ENCODE results near the gene MRPL48. TPM values are rescaled to one million over a fixed set of nuclear protein-coding genes. Genes with fewer than 3 reads are reported as not detected.
"Not testable (repeated sequence)": the region's sequence is repeated elsewhere in the genome, so short reads cannot be mapped to it uniquely, and the experiment has no call there.

MRPL48 gene
- total and polyA plus RNA-seq, 4 donors, result 12.6 to 34.1 (median 20.0) TPM

DNA sequence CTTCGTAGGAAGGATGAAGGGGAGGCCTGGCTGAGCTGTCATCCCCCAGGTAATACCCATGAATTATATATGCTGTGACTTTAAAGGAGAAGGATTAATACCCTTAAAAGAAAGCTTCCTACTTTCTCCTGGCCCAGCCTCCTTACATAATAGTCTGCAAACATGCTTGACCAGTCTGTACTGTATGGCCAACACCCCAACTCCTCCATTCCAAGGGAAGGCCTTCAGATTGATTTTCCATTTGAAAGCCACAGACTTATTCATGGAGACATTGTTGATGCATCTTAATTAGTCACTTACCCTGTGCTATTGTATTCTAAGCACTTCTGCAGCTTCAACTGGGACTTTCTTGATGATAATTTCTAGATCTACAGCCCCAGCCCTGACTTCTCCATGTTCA lies 91.1 kb downstream of the MRPL48 start:
- Histone ChIP-seq H3K27me3 (ENCODE audit: control insufficient read depth in 4 of 4, insufficient read depth in 4 of 4, low read length in 3 of 4) (no peaks in the 10 kb centered on the region), H3K4me1 (ENCODE audit: control insufficient read depth in 4 of 4, insufficient read depth in 4 of 4, low read length in 3 of 4) (peaks cover 2 to 21% (median 12%) of the 10 kb centered on the region in 4 donors), H3K9me3 (ENCODE audit: control insufficient read depth in 4 of 4, low read length in 3 of 4) (no peaks in the 10 kb centered on the region), H3K27ac (ENCODE audit: low read depth in 1 of 2, low read length in 2 of 2) (no peak overlapping the region), H3K36me3 (ENCODE audit: control insufficient read depth in 4 of 4, insufficient read depth in 3 of 4, low read depth in 1 of 4, low read length in 3 of 4) (peaks cover 0 to 9% (median under 1%) of the 10 kb centered on the region in 4 donors), H3K9ac (ENCODE audit: low read depth in 1 of 2, low read length in 2 of 2) (no peak overlapping the region), H3K4me3 (ENCODE audit: low read depth in 1 of 3, low read length in 3 of 3) (no peak overlapping the region)
- TF ChIP-seq FOXA1 (IDR thresholded peaks at IDR 0.05) (no peak), EGR1 (IDR thresholded peaks at IDR 0.05; ENCODE audit: low read depth in 2 of 2) (no peak), SP1 (IDR thresholded peaks at IDR 0.05) (no peak), RXRA (IDR thresholded peaks at IDR 0.05) (no peak), YY1 (IDR thresholded peaks at IDR 0.05) (no peak), HNF4A (conservative IDR thresholded peaks at IDR 0.05) (no peak), CTCF (IDR thresholded peaks at IDR 0.05; ENCODE audit: low read depth, low read length, missing input control) (no peak), GABPA (IDR thresholded peaks at IDR 0.05 in 1 of 2, conservative IDR thresholded peaks at IDR 0.05 in 1 of 2) (no peak), TAF1 (conservative IDR thresholded peaks at IDR 0.05) (no peak), NR2F2 (IDR thresholded peaks at IDR 0.05) (no peak)
- TF ChIP-seq, protein P1, sequence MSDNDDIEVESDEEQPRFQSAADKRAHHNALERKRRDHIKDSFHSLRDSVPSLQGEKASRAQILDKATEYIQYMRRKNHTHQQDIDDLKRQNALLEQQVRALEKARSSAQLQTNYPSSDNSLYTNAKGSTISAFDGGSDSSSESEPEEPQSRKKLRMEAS (IDR thresholded peaks at IDR 0.05), result no peak
- WGBS, result 89% methylated on average over 1 of the region's 1 CpG
- no peak for DNase-seq (ENCODE audit: low spot score)

- not testable (repeated sequence) for H3K27ac ChIP-seq (ENCODE audit: low read depth in 1 of 2, low read length in 2 of 2); DNase-seq (ENCODE audit: low spot score); H3K4me3 ChIP-seq (ENCODE audit: low read depth in 1 of 3, low read length in 3 of 3); H3K27me3 ChIP-seq (ENCODE audit: control insufficient read depth in 4 of 4, insufficient read depth in 4 of 4, low read length in 3 of 4); H3K9me3 ChIP-seq (ENCODE audit: control insufficient read depth in 4 of 4, low read length in 3 of 4); H3K9ac ChIP-seq (ENCODE audit: low read depth in 1 of 2, low read length in 2 of 2)
- 86% methylated on average over 9 of the region's 10 CpGs for WGBS
- H3K4me1 ChIP-seq (ENCODE audit: control insufficient read depth in 4 of 4, insufficient read depth in 4 of 4, low read length in 3 of 4), result peaks cover 0 to 14% (median 9%) of the 10 kb centered on the region in 4 donors
- H3K36me3 ChIP-seq (ENCODE audit: control insufficient read depth in 4 of 4, insufficient read depth in 3 of 4, low read depth in 1 of 4, low read length in 3 of 4), result peaks cover 0 to 12% (median under 1%) of the 10 kb centered on the region in 4 donors
Observed at GRCh38 chr11:73880449-73880848, 92.8 kb downstream of the MRPL48 start.

DNA sequence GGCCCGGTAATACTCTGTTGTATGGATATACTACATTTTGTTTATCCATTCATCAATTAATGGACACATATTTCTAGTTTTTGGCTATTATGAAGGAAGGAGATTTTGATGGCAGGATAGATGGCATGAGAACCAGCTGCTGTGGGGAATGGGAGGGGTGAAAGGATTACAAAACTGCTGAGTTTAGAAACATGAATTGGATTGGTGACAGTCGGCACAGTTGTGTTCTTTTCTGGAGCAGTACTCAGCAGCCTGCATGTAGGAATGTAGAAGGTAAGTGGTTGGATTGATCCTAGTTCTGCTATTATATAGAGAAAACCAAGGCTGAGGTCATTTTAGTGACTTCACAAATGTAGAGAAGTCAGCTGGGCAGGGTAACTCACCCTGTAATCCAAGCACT lies 96.2 kb downstream of the MRPL48 start:
- H3K9me3 ChIP-seq (ENCODE audit: control insufficient read depth in 4 of 4, low read length in 3 of 4), result no peaks in the 10 kb centered on the region
- H3K36me3 ChIP-seq (ENCODE audit: control insufficient read depth in 4 of 4, insufficient read depth in 3 of 4, low read depth in 1 of 4, low read length in 3 of 4), result peaks cover under 1 to 21% (median 5%) of the 10 kb centered on the region in 4 donors
- no peak overlapping the region for H3K9ac ChIP-seq (ENCODE audit: low read depth in 1 of 2, low read length in 2 of 2)
- H3K27me3 ChIP-seq (ENCODE audit: control insufficient read depth in 4 of 4, insufficient read depth in 4 of 4, low read length in 3 of 4), result no peaks in the 10 kb centered on the region
- no peak for DNase-seq (ENCODE audit: low spot score)
- WGBS, result 96% methylated on average over 2 of the region's 2 CpGs
- no peak overlapping the region for H3K27ac ChIP-seq (ENCODE audit: low read depth in 1 of 2, low read length in 2 of 2)
- no peak overlapping the region for H3K4me3 ChIP-seq (ENCODE audit: low read depth in 1 of 3, low read length in 3 of 3)
- no peaks in the 10 kb centered on the region for H3K4me1 ChIP-seq (ENCODE audit: control insufficient read depth in 4 of 4, insufficient read depth in 4 of 4, low read length in 3 of 4)
- TF ChIP-seq, protein P1 (IDR thresholded peaks at IDR 0.05), result no peak
- TF ChIP-seq EGR1 (IDR thresholded peaks at IDR 0.05; ENCODE audit: low read depth in 2 of 2) (no peak), HNF4G (IDR thresholded peaks at IDR 0.05) (no peak), RAD21 (IDR thresholded peaks at IDR 0.05) (no peak), TAF1 (conservative IDR thresholded peaks at IDR 0.05) (no peak), GABPA (IDR thresholded peaks at IDR 0.05 in 1 of 2, conservative IDR thresholded peaks at IDR 0.05 in 1 of 2) (no peak), SP1 (IDR thresholded peaks at IDR 0.05) (no peak), NR2F2 (IDR thresholded peaks at IDR 0.05) (no peak), CTCF (IDR thresholded peaks at IDR 0.05; ENCODE audit: low read depth, low read length, missing input control) (no peak), FOXA1 (IDR thresholded peaks at IDR 0.05) (no peak), YY1 (IDR thresholded peaks at IDR 0.05) (no peak), HNF4A (conservative IDR thresholded peaks at IDR 0.05) (no peak), JUND (IDR thresholded peaks at IDR 0.05) (no peak), FOXA2 (IDR thresholded peaks at IDR 0.05) (no peak), RXRA (IDR thresholded peaks at IDR 0.05) (no peak)
- TF ChIP-seq, protein P2, sequence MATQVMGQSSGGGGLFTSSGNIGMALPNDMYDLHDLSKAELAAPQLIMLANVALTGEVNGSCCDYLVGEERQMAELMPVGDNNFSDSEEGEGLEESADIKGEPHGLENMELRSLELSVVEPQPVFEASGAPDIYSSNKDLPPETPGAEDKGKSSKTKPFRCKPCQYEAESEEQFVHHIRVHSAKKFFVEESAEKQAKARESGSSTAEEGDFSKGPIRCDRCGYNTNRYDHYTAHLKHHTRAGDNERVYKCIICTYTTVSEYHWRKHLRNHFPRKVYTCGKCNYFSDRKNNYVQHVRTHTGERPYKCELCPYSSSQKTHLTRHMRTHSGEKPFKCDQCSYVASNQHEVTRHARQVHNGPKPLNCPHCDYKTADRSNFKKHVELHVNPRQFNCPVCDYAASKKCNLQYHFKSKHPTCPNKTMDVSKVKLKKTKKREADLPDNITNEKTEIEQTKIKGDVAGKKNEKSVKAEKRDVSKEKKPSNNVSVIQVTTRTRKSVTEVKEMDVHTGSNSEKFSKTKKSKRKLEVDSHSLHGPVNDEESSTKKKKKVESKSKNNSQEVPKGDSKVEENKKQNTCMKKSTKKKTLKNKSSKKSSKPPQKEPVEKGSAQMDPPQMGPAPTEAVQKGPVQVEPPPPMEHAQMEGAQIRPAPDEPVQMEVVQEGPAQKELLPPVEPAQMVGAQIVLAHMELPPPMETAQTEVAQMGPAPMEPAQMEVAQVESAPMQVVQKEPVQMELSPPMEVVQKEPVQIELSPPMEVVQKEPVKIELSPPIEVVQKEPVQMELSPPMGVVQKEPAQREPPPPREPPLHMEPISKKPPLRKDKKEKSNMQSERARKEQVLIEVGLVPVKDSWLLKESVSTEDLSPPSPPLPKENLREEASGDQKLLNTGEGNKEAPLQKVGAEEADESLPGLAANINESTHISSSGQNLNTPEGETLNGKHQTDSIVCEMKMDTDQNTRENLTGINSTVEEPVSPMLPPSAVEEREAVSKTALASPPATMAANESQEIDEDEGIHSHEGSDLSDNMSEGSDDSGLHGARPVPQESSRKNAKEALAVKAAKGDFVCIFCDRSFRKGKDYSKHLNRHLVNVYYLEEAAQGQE (IDR thresholded peaks at IDR 0.05), result no peak
- TF ChIP-seq, protein P3, sequence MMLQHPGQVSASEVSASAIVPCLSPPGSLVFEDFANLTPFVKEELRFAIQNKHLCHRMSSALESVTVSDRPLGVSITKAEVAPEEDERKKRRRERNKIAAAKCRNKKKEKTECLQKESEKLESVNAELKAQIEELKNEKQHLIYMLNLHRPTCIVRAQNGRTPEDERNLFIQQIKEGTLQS (IDR thresholded peaks at IDR 0.05), result no peak
